NOMO-1 (cell line): Measurements from ENCODE around the gene CUL9.
"Not testable (repeated sequence)": the region's sequence is repeated elsewhere in the genome, so short reads cannot be mapped to it uniquely, and the experiment has no call there.

Experiments used
- DNase-seq, 2 experiments: peaks; one replicate each; lab custom pipeline; 2025; ENCODE audit not compliant: unreplicated experiment in 2 of 2; lab: John Stamatoyannopoulos, UW

Gene CUL9

GRCh38 chr6:43181942-43182860, at the start of gene CUL9:
Gene CUL9 (plus strand): TSS chr6:43182196. CDS start chr6:43184311, 2,115 bp downstream.
- DNase-seq, result peak; percentile 54 to 79

GRCh38 chr6:43138267-43138666, 43.7 kb upstream of the CUL9 start:
- no peak for DNase-seq

- not testable (repeated sequence) for DNase-seq
Observed at GRCh38 chr6:43139973-43140372, 42.0 kb upstream of the CUL9 start.

- DNase-seq, result no peak
Observed at GRCh38 chr6:43141644-43142043, 40.4 kb upstream of the CUL9 start.

GRCh38 chr6:43142101-43142500, 39.9 kb upstream of the CUL9 start:
- no peak for DNase-seq

GRCh38 chr6:43143235-43144128, 38.5 kb upstream of the CUL9 start:
- peak; percentile 61 to 66 for DNase-seq

- no peak for DNase-seq
Observed at GRCh38 chr6:43144879-43145278, 37.1 kb upstream of the CUL9 start.

- no peak for DNase-seq
Observed at GRCh38 chr6:43146261-43146660, 35.7 kb upstream of the CUL9 start.

GRCh38 chr6:43146709-43147688, 35.0 kb upstream of the CUL9 start:
- DNase-seq, result no peak

- no peak for DNase-seq
Observed at GRCh38 chr6:43147691-43148477, 34.1 kb upstream of the CUL9 start.

- no peak for DNase-seq
Observed at GRCh38 chr6:43149265-43149664, 32.7 kb upstream of the CUL9 start.

GRCh38 chr6:43150051-43150751, 31.8 kb upstream of the CUL9 start:
- DNase-seq, result no peak

GRCh38 chr6:43159599-43159998, 22.4 kb upstream of the CUL9 start:
- no peak for DNase-seq

GRCh38 chr6:43163899-43164298, 18.1 kb upstream of the CUL9 start:
- DNase-seq, result no peak

- no peak for DNase-seq
Observed at GRCh38 chr6:43170417-43170930, 11.5 kb upstream of the CUL9 start.

- DNase-seq, result peak; percentile 99
Observed at GRCh38 chr6:43170931-43171706, 10.9 kb upstream of the CUL9 start, which contains the start of gene SRF. Gene SRF (plus strand): TSS chr6:43171269. CDS start chr6:43171657, 388 bp downstream.

GRCh38 chr6:43171707-43172103, 10.3 kb upstream of the CUL9 start:
- DNase-seq, result no peak
